ENCODE data around the gene NUDT4B.
"Not testable (repeated sequence)": the region's sequence is repeated elsewhere in the genome, so short reads cannot be mapped to it uniquely, and the experiment has no call there.

The NUDT4B gene

DNA sequence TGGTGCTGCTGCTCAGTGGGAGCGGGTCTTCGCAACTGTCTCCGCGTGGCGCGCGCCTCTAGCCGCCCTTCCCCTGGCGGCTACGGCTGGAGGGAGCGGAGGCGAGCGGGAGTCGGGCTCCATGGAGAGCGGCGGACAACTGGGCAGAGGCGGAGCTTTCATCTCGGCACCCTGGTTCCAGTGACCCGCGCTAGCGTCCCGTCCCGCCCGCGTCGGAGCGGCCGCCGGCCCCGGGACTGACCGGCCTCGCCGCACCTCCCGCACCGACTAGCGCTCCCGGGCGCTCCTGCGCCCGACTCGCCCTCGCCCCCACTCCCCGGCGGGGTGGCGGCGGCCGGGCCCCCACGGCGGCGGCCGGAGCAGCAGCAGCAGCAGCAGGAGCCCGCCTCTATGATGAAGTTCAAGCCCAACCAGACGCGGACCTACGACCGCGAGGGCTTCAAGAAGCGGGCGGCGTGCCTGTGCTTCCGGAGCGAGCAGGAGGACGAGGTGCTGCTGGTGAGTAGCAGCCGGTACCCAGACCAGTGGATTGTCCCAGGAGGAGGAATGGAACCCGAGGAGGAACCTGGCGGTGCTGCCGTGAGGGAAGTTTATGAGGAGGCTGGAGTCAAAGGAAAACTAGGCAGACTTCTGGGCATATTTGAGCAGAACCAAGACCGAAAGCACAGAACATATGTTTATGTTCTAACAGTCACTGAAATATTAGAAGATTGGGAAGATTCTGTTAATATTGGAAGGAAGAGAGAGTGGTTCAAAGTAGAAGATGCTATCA, at the start of gene NUDT4B:
TSS of gene NUDT4B (plus strand) at position 212 of the 772 bp plus-strand sequence. CDS start at position 391, 179 bp downstream.
- H3K4me3 ChIP-seq; H3K4me1 ChIP-seq; DNase-seq; H3K36me3 ChIP-seq; H3K9me3 ChIP-seq; H3K27me3 ChIP-seq; intact Hi-C loops (cut with DNase I; ENCODE audit: low total_unique reads); H3K27ac ChIP-seq: not testable (repeated sequence)

DNA sequence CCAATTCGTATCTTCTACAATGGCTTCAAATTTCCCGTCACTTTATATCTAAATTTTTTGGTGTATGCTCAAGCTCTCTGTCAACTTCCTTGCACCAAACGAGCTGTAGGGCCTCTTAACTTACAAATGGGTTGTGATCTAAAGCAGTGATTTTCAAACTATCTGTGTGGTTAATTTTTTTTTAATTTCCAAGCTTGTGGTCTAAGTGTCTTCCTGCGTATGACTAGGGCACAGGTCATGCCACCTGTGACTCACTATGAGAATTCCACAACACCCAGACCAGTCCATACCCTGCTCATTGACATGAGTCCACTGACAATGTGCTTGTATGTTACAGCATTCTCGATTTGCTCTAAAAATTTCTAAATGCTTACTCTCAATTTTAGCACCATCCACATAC, 49.2 kb upstream of the NUDT4B start:
- DNase-seq; intact Hi-C loops (cut with DNase I; ENCODE audit: low total_unique reads); H3K27me3 ChIP-seq; H3K4me1 ChIP-seq; H3K36me3 ChIP-seq; H3K4me3 ChIP-seq; H3K9me3 ChIP-seq; H3K27ac ChIP-seq: not testable (repeated sequence)

GRCh38 chr1:148702242-148702641, 46.3 kb upstream of the NUDT4B start:
- DNase-seq; H3K27ac ChIP-seq; H3K27me3 ChIP-seq; intact Hi-C loops (cut with DNase I; ENCODE audit: low total_unique reads); H3K4me1 ChIP-seq; H3K4me3 ChIP-seq; H3K9me3 ChIP-seq; H3K36me3 ChIP-seq: not testable (repeated sequence)

- H3K27me3 ChIP-seq; H3K4me3 ChIP-seq; intact Hi-C loops (cut with DNase I; ENCODE audit: low total_unique reads); H3K9me3 ChIP-seq; H3K36me3 ChIP-seq; H3K4me1 ChIP-seq; H3K27ac ChIP-seq; DNase-seq: not testable (repeated sequence)
Observed at GRCh38 chr1:148703973-148704591, 44.5 kb upstream of the NUDT4B start.

GRCh38 chr1:148705316-148705948, 43.1 kb upstream of the NUDT4B start:
- H3K9me3 ChIP-seq; H3K27me3 ChIP-seq; intact Hi-C loops (cut with DNase I; ENCODE audit: low total_unique reads); H3K27ac ChIP-seq; DNase-seq; H3K4me3 ChIP-seq; H3K4me1 ChIP-seq; H3K36me3 ChIP-seq: not testable (repeated sequence)

GRCh38 chr1:148708779-148709333, 39.7 kb upstream of the NUDT4B start:
- H3K36me3 ChIP-seq; intact Hi-C loops (cut with DNase I; ENCODE audit: low total_unique reads): not testable (repeated sequence)

DNA sequence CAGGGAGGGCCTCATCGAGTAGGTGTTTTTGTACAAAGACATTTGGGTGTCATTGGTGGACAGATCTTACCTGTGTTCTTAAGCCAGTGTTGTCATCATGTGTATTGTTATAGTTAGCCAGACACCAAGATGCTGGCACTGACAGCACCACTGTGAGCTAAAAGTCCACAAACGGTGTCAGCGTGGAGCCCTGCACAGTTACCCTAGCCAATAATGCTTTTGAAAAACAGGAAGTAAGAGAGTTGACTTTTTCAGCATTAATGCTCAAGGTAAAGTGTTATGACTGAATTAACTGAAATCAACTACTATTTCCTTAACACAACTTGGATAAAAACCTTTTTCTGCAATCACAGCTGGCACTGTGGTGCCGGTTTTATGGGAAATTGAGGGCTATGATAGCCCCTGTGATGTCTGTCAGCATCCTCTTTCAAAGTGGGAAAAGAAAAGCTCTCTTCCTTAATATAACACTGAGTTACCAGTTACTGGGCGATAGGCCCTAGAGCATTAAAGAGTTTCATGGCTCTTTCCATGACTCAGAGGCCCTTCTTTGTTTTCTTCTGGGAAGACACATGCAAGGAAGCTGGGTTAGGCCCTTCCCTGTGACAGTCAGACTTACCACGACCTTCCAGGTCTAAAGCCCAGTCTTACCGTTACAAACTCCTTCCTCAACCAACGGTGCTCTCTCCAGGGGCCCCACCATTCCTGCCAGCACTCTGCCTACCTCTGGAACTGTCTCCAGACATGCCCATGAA, 37.6 kb upstream of the NUDT4B start:
- H3K4me3 ChIP-seq; H3K27me3 ChIP-seq; DNase-seq; H3K9me3 ChIP-seq; intact Hi-C loops (cut with DNase I; ENCODE audit: low total_unique reads); H3K27ac ChIP-seq; H3K36me3 ChIP-seq; H3K4me1 ChIP-seq: not testable (repeated sequence)

More at GRCh38 chr1:148708779-148709333, 39.7 kb upstream of the NUDT4B start:
- DNase-seq, H3K4me3 ChIP-seq, H3K27ac ChIP-seq, H3K27me3 ChIP-seq, H3K9me3 ChIP-seq, H3K4me1 ChIP-seq: not testable (repeated sequence)

DNA sequence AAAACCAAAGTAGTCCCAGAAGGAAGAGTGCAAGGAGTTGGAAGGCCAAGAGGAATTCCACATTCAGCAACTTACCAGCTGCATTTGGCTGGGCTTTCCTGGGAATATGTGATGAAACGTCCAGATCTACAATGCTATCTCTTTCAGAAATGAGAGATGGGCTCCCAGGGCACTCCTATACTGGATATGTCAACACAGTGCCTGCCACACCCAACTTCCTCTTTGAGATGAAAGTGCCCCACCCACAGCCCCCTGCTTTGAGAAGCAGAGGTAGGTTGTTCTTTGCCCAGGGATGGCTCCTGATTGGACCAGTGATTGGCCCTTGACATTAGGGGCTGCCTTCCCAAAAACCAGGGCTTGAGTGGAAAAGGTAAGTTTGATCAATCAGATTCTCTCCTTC, 36.2 kb upstream of the NUDT4B start:
- DNase-seq; H3K27me3 ChIP-seq; intact Hi-C loops (cut with DNase I; ENCODE audit: low total_unique reads); H3K27ac ChIP-seq; H3K4me3 ChIP-seq; H3K4me1 ChIP-seq; H3K36me3 ChIP-seq; H3K9me3 ChIP-seq: not testable (repeated sequence)

GRCh38 chr1:148715518-148715917, 33.1 kb upstream of the NUDT4B start:
- H3K36me3 ChIP-seq; DNase-seq; H3K4me3 ChIP-seq; H3K27me3 ChIP-seq; H3K9me3 ChIP-seq; H3K27ac ChIP-seq; intact Hi-C loops (cut with DNase I; ENCODE audit: low total_unique reads); H3K4me1 ChIP-seq: not testable (repeated sequence)

GRCh38 chr1:148716966-148717520, 31.5 kb upstream of the NUDT4B start:
- H3K27me3 ChIP-seq; H3K36me3 ChIP-seq; H3K4me1 ChIP-seq; DNase-seq; intact Hi-C loops (cut with DNase I; ENCODE audit: low total_unique reads); H3K4me3 ChIP-seq; H3K9me3 ChIP-seq; H3K27ac ChIP-seq: not testable (repeated sequence)

- H3K27me3 ChIP-seq; intact Hi-C loops (cut with DNase I; ENCODE audit: low total_unique reads); H3K27ac ChIP-seq; H3K4me1 ChIP-seq; H3K36me3 ChIP-seq; H3K4me3 ChIP-seq; DNase-seq; H3K9me3 ChIP-seq: not testable (repeated sequence)
Observed at GRCh38 chr1:148720918-148721317, 27.7 kb upstream of the NUDT4B start.

GRCh38 chr1:148722758-148723157, 25.8 kb upstream of the NUDT4B start:
- H3K27me3 ChIP-seq; H3K27ac ChIP-seq; intact Hi-C loops (cut with DNase I; ENCODE audit: low total_unique reads); H3K4me1 ChIP-seq; H3K4me3 ChIP-seq; H3K36me3 ChIP-seq; H3K9me3 ChIP-seq; DNase-seq: not testable (repeated sequence)

GRCh38 chr1:148723515-148723914, 25.1 kb upstream of the NUDT4B start:
- H3K36me3 ChIP-seq; H3K4me1 ChIP-seq; H3K9me3 ChIP-seq; intact Hi-C loops (cut with DNase I; ENCODE audit: low total_unique reads); DNase-seq; H3K4me3 ChIP-seq; H3K27ac ChIP-seq; H3K27me3 ChIP-seq: not testable (repeated sequence)

Measured in tibial artery (tissue), 4 donors.